NCI-H2171 (cell line): Measurements from ENCODE around the gene CRB2.

ENCODE experiments used
- DNase-seq: peaks from one replicate; lab custom pipeline; 2025; lab: John Stamatoyannopoulos, UW

Gene CRB2

DNA sequence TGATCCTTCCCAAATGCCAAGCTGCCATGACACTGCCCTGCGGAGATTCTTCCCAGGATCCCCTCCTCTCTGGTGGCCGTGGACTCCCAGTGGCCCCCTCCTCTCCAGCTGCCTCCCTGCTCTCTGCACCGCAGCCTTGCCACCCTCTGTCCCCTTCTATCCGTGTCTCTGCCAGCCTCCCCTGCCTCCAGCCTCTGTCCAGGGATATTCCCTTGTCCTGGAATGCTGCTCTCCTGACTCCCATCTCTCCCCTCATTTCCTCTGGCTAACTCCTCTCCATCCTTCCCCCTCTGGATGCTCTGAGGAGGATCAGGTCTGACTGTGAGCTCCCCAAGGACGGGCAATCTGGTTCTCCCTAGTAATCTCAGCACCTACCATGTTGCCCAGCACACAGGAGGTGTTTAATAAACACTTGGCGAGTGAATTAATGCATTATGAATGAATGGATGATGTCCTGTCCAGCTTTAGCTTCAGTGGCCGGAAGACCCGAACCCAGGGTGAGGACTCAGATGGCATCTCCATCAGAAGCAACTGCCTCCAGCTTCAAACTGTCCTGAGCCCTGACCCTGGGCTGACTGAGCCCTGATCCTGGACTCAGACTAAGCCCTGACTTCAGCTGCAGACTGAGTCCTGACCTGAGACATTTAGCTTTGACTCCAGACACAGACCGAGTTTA, 7.5 kb upstream of the CRB2 start:
- no peak for DNase-seq

DNA sequence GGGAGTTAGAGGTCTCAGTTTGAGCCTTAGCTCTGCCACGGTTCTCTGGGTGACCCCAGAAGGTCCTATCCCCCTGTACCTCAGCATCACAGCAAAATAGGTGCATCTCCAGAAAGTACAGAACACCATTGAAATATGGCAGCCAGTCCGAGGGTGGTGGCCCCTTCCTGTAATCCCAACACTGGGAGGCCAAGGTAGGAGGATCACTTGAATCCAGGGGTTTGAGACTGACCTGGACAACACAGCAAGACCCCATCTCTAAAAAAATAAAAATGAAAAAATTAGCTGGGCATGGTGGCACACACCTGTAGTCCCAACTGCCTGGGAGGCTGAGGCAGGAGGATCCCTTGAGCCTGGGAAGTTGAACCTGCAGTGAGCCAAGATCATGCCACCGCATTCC, 7.0 kb upstream of the CRB2 start:
- no peak for DNase-seq

DNA sequence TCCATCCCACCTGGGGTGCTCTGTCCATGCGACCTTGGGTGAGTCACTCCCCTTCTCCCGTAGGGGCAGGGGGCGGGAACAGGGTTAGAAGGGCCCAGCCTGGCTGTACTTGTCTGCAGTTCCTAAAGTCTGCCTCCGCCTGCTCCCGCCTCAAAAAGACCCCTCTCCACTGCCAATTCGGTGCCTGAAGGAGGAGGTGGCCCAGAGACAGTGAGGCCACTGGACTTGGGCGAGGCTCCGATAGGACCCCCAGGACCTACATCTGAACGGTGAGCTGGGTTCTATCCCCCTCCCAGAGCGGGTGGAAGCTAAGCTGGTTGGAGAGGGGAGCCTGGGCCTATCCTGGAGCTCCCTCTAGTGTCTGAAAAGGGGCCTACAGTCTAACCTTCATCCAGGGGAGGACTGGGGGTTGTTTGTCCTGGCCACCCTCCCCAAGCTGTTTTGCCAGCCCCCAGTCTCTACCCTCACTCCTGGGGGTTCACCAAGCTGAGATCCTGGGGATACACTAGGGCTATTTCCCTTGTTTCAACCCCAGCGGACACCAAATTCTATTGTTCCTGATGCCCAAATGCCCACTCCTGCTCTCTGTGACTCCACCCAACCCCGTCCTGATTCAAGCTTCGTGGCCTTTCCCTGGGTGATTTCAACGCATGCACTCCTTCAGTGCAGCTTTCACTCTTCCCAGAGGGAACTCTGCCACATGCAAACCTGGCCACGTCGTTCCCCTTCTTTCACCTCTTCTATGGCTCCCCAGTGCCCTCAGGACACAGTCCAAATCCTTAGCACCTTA, 6.1 kb upstream of the CRB2 start:
- peak; percentile 19 for DNase-seq

DNA sequence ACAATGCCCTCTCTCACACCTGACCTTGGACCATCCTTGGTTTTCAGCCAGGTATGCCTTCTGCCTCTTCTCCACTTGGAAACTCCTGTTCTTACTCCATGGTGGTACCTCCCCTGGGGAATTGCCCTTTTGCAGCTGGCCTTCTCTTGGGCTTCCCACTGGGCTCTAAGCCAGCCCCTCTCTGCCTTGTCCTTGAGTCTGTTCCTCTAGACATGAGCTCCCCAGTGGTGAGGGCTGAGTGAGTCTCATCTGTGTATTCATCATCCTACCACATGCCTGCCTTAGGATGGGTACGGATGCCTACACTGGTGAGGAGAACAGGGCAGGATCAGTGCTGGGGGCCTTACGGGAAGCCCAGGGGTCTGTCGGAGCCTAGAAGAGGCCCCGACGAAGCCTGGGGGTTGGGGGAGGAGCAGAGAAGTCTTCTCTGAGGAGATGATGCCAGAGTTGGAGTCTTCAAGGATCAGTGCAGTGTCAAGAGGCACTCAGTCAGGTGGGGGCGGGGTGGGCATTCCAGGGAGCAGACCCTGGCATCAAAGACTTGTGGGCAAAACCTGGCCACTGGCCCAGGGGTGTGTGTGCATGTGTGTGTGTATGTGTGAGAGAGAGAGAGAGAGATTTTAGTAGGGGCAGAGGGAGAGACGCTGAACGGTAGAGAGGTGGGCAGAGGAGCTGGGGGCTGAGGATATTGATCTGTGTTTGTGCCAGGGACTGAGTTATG, 5.2 kb upstream of the CRB2 start:
- no peak for DNase-seq

DNA sequence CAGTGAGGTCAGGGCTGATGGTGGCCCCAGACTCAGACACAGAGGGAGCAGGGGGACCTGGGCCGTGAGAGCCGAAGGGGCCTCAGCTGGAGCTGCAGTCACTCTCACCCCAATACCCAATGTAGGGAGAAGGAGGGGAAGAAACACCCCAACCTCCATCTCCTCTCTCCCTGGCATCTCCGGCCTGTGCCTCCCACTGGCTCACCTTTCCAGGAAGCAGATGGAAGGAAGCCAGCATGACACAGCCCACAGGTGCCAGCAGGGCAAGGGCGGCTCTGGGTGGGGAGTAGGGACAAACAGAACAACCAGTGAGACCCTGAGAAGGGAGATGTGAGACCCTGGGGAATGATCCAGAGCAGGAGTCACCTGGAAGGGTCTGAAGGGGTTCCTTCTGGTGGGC, 3.0 kb upstream of the CRB2 start:
- no peak for DNase-seq

DNA sequence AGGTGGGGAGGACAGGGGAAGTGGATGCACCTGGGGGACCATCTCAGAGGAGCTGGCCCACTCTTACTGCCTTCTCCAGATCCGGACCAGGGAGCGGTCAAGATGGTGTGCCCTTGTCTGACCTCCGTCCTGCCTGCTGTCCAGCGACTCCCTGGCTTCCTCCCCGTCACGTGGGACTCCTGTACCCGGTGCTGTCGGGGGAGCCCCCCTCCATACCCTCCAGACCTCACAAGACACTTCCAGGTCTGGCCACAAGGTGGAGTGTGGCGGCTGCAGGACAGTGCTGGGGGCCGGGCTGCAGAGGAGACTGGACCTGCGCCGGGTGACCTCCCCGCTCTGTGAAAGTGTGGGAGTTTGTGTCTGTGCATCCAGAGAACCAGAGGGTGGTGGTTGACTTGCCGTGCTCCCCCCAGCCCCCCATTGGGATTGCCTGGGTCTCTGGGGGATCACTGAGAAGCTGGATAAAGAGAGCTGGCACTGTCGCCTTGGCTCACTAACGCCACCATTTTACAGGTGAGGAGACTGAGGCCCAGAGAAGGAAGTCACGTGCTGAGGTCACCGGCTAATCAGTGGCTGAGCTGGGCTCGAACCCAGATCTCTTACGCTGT, 1.9 kb upstream of the CRB2 start:
- DNase-seq = no peak

DNA sequence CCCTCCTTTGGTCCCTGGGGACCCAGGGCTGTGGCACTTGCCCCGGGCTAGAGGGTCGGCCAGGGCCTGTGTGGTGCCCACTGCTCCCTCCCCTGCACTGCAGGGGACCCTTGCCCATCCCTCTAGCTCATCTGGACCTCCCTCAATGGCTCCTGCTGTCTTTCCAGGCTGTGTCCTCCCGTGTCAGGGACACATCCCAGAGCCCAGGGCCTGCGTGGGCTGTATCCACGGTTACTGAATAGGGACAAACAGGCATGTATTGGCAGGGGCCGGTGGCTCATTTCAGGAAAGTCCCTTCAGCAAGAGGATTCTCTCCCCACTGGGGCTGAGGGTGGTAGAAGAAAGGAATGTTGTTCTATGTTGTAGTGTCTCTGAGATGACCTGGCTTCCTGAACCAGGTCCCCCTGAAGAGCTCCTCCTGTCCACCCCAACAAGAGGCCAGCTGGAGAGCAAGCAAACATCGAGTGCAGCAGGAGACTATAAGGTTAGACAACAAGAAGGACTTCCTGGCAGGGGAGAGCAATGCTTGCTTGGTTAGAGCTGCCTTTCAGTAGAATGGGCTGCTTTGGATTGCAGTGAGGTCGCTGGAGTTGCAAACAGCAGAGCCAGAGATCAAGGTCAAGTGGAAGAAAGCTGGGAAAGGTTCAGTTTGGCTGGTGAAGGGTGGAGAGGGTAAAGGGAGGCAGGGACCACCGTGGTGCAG, 1.0 kb upstream of the CRB2 start:
- no peak for DNase-seq

DNA sequence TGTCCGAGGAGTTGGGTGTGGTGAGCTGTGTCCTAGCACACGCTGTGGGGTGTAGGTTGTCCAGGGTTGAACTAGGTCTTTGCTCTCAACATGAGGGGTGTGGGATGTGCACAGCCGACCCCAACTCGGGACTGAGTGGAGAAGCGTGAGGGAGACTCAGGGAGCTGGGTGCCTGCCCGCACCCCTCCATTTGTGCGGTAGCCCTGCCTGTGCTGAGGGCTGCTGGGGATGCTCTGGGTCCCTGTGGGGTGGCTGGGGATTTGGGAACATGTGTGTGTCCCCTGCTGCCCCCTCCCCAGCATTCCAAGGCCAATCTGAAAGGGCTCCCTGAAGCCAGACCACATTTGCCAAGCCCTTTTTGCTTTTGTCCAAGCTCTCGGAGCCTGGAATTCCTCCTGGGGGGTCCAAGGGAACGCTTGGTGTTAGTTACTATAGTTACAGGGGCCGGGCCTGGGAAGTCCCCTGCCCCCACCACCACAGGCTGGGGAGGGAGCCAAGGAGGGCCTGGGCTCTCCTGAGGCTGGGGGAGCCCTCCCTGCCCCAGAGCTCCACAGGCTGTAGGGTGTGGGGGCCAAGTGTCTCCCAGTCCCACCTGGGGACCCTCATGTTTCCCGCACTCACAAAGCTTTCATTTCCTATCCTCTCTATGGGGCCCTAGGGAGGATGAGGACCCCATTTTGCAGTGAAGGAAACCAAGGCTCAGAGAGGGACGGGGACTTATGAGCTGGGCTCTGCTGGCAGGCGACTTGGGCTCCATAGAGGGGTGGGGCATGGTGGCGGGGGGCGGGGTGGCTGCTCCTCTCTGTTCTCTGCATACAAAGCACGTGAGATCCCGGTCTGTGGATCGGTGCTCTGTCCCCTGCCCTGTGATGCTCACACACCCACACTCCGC, 1.1 kb downstream of the CRB2 start:
- no peak for DNase-seq

DNA sequence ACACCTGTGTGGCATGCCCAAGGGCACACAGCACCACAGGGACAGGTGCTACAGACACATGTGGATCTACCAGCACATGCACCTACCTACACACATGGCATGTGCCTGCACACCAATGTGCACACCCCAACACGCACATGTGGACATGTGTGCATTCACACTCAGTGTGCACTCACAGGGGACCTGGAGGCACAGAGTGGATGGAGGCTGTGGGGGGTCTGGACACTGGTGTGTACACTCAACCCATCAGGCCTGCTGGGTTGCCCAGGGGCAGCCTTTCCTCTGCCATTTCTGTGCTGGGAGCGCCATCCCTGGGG, 1.7 kb downstream of the CRB2 start:
- no peak for DNase-seq

DNA sequence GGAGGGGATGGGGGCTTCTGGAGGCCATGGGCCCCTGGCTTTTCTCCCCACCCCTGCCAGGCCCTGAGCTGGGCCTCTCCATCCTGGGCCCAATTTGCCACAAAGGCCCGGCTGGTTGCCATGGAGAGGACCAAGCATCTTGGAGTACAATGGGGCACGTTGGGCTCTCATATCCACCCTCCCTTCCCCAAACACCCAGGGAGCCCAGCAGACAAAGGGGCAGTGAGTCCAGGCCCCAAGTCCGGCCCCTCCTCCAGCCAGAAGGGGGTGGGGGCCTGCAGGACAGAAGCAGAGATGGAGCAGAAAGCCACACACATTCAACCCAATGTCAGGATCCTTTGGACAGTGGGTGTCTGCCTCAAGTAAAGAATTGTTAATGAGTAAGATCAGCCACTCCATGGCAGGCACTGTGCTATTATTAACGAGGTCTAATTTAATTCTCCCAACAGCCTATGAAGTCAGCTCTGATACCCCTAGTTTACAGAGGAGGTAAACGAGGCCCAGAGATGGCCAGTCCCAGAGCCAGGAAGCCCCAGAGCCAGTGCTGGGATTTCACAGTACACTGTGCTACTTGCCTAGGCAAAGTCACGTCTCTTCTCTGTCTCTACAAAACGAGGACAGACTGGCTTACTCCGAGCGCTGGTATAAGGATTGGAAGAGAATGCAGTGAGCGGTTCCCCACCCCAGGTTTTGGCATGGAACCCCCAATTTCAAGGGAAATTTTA, 2.3 kb downstream of the CRB2 start:
- DNase-seq = no peak

DNA sequence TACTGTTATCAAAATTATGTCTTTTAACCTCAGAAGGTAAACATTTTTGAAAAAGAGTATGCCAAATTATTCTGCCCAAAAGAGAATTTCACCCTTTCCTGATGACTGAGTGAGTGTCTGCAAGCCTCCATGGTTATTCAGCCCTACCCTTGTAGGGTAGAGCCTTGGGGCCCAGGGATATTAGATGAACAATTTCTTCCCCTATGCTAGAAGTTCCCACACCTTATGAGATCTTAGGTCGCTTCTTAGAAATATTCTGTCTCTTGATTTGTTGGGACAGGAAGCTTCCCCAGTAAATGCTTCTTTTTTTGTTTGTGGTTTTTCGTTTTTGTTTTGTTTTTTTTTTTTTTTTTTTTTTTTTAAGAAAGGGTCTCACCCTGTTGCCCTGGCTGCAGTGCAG, 3.1 kb downstream of the CRB2 start:
- DNase-seq = no peak

DNA sequence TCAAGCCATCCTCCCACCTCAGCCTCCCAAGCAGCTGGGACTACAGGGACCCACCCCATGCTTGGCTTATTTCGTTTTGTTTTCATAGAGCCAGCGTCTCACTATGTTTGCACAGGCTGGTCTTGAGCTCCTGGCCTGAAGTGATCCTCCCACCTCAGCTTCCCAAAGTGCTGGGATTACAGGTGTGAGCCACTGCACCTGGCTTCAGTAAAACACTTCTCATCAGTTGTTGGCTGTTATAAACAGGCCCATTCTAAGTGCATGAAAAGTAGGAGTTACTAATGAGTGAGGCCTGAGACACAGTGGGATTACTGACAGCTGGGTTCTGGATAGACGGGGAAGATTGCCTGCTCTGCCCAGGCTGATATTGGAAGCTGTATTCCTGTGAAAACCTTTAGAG, 3.5 kb downstream of the CRB2 start:
- no peak for DNase-seq

DNA sequence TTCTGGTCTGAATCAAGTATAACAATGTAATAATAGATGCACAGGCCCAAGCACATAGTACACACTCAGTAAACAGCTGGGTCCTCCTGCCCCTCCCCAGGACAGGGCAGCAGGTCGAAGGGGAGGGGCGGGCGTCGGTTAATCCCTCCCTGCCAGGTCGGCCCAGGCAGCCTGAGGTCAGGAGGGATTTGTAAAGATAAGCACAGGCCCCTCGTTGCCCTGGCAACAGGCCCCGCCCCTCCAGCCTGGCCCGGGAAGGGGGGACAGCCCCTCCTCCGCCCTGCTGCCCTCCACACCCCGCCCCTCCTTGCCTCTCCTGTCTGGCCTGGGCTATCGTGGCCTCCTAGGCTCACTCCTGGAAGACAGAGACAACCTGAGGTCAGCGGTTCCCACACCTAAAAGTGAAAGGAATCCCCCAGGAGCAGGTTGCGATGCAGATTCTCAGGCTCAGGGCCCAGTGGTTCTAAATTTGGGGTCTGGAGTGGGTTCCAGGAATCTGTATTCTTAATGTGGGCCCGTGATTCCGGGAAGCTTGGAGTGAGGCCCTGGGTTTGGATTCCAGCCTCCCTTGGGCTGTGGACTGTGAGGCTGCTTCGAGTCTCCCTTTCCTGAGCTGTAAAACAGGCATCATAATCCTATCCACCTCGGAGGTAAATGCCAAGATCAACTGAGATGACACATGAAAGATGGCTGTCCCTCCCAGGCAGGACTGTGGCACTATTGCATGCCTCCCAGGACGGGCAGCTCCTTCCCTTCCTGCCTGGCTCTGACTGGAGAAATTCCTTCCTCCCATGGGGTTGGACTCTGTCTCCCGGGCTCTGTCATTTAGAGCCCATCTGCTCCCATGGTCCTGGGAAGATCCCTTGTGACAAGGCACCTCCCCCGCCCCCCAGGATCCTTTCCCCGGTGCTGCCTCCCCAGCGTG, 4.4 kb downstream of the CRB2 start:
- DNase-seq = peak; percentile 73

DNA sequence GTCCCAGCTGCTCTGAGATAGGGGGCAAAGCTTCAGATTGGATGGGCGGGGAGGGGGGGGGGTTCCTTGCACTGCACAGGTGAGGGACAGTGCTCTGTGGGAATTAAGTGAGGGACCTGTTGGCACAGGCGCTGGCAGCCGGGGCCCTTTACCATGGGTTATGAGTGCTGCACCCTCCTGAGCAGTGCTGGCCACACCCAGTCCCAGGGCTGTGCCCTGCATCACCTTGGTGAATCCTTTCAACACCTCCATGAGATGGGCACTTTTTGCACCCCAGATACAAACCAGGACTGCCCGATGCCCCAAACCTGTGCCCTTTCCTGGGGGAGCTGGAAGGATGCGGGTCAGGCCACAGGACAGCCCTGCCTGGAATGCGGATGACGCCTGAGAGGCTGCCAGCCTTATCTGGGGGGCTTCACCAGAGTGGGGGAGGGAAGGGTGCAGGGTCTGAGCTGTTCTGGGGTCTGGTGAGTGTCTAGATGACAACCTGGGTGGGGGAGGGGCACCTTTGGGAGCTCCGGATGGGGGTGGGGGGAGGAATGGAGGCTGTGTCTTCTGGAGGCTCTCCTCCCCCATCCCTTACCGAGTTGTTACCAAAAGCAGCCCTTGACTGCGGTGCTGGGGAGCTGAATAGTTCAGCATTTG, 5.2 kb downstream of the CRB2 start:
- DNase-seq = no peak

DNA sequence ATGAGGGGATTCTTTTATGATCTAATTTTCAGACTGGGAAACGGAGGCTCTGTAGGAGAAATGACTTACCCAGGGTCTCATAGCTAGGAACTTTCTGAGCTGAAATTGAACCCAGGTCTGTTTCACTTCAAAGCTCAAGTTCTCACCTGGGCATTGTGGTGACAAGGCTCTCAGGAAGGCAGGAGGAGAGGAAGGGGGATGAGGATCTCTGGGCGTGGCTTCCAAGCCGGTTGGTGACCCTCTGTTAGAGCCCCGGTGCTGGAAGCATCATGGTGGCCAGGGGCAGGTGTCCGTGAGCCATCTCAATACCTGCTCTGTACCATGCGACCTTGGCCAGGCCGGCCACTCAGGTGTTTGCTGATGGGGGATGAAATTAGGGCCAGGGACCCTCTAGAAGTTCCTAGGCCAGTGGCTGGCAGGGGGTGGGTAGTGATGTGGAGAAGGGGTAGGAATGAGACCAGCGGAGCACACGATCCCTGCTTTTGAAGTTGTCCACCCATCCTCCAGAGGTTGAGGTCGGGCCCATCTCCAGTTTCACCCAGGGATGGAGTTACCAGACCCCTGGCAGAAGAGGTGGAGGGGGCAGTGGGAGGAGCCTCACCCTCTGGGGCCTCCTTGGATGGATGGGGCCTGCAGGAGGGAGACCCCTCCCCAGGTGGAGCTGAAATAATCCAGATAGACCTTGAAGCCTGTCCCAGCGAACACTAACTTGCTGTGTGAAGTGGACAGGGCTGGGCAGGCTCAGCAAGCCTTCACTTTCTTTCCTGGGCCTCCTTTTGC, 5.9 kb downstream of the CRB2 start:
- no peak for DNase-seq

DNA sequence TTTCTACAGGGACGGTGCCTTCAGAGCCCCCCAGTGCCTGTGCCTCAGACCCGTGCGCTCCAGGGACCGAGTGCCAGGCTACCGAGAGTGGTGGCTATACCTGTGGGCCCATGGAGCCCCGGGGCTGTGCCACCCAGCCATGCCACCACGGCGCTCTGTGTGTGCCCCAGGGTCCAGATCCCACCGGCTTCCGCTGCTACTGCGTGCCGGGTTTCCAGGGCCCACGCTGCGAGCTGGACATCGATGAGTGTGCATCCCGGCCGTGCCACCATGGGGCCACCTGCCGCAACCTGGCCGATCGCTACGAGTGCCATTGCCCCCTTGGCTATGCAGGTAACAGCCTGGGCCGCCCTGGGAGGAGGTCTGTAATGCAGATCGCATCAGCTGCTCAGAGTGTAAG, 6.9 kb downstream of the CRB2 start:
- DNase-seq = no peak

DNA sequence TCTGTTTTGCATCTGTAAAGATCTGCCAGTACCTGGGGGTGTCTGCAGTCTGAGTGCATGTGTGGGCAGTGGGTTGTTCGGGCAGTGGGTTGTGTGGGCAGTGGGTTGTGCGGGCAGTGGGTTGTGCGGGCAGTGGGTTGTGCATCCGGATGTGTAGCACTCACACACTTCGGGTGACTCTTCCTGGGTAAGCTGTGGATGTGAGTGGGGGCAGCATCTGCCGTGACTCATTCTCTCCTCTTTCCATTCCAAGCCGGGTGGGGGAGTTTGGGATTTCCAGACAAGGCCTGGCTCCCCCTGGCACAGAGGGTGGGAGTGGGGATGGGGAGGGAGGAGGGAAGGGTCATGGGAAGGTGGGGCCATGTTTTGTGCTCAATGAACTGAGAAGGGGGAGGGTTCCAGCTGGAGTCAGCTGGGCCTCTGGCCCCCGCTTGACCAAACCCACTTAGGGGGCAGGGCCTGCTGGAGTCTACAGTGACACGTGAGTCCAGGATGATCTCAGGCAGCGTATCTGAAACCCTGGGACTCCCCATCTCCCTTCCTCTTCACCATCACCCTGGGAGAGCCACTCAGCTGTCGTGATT, 8.3 kb downstream of the CRB2 start:
- DNase-seq = no peak
